Measurements from ENCODE around the gene RETNLB.

Gene RETNLB

DNA sequence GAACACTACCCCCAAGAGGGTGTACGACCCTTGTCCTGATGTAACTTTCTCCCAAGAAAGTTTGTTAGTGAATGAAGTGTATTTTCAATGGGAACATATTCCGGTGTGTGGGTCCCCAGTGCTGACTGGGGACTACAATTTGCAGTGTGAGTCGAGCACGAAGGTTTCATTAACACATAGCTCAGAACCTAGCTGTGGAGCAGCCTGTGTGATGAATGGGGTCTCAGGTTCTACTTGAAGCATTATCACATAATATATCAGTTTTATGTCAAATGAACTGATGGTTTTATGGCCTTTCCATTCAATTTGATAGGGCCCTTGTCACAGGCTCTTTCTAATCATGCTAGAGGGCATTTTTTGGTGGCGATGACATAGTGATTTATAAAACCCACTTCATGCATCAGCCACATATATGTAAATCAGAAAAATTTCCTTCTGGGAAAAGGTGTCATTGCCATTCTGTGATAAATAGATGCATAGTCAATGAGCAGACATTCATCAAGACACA, 44.1 kb downstream of the RETNLB start:
- in situ Hi-C loops (cut with HindIII; ENCODE audit: low pct_ligation_motif_present, low pct_unique_long_range_greater_than_20kb, low sequenced_read_pairs) = no loop called here
- no peak for DNase-seq

Measured in ACHN (cell line).